Measurements from ENCODE around the gene DDR2.

DNA sequence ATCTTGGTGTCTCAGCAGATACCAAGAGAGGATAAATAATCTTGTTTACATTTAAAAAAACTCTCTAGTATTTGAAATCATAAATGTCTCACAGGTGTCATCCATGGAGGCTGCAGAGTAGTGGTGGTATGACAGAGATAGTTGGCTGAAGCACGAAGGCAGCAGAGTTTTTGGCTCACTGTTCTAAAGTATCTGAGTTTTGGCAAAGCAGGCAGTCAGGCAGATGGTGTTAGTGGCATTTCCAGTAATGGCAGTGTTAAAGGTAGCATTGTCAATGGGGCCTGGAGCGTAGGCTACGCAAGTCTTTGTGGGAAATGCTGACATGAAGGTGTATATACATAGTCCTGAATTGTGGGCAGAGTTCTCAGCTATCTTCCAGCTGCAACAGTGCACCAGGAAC is 89.8 kb downstream of the DDR2 start:
- TF ChIP-seq, protein P1, sequence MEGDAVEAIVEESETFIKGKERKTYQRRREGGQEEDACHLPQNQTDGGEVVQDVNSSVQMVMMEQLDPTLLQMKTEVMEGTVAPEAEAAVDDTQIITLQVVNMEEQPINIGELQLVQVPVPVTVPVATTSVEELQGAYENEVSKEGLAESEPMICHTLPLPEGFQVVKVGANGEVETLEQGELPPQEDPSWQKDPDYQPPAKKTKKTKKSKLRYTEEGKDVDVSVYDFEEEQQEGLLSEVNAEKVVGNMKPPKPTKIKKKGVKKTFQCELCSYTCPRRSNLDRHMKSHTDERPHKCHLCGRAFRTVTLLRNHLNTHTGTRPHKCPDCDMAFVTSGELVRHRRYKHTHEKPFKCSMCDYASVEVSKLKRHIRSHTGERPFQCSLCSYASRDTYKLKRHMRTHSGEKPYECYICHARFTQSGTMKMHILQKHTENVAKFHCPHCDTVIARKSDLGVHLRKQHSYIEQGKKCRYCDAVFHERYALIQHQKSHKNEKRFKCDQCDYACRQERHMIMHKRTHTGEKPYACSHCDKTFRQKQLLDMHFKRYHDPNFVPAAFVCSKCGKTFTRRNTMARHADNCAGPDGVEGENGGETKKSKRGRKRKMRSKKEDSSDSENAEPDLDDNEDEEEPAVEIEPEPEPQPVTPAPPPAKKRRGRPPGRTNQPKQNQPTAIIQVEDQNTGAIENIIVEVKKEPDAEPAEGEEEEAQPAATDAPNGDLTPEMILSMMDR (IDR thresholded peaks at IDR 0.05) = no peak
- no peak for TF ChIP-seq POLR2A (IDR thresholded peaks at IDR 0.05)
